NCI-H128 (cell line): Measurements from ENCODE around the gene FBXO31.
A peak's percentile ranks its signal among the peaks of the same experiment; 100 is the strongest.
"Not testable (repeated sequence)": the region's sequence is repeated elsewhere in the genome, so short reads cannot be mapped to it uniquely, and the experiment has no call there.

Experiments
- DNase-seq: peaks from one replicate; lab custom pipeline; 2025; ENCODE audit not compliant: unreplicated experiment; lab: John Stamatoyannopoulos, UW

FBXO31 gene

GRCh38 chr16:87387942-87388817 is 4.6 kb upstream of the FBXO31 start:
- peak; percentile 79 for DNase-seq

GRCh38 chr16:87384875-87385167 is 1.2 kb upstream of the FBXO31 start:
- not testable (repeated sequence) for DNase-seq

- DNase-seq = no peak
These were observed 742 bp upstream of the FBXO31 start for GRCh38 chr16:87384162-87384874.

- DNase-seq = no peak
These were observed 1.4 kb downstream of the FBXO31 start for GRCh38 chr16:87382023-87382785.

- DNase-seq = no peak
These were observed 2.7 kb downstream of the FBXO31 start for GRCh38 chr16:87380881-87381280.

- no peak for DNase-seq
These were observed 3.2 kb downstream of the FBXO31 start for GRCh38 chr16:87380403-87380802.

- not testable (repeated sequence) for DNase-seq
These were observed 4.2 kb downstream of the FBXO31 start for GRCh38 chr16:87379312-87379752.

- DNase-seq = no peak
These were observed 6.9 kb downstream of the FBXO31 start for GRCh38 chr16:87376660-87377059.

- no peak for DNase-seq
These were observed 8.0 kb downstream of the FBXO31 start for GRCh38 chr16:87375426-87376135.

GRCh38 chr16:87374313-87374712 is 9.3 kb downstream of the FBXO31 start:
- DNase-seq = no peak

- no peak for DNase-seq
These were observed 11.3 kb downstream of the FBXO31 start for GRCh38 chr16:87372305-87372704.

GRCh38 chr16:87371261-87371866 is 12.2 kb downstream of the FBXO31 start:
- no peak for DNase-seq

- DNase-seq = no peak
These were observed 13.5 kb downstream of the FBXO31 start for GRCh38 chr16:87369796-87370719.

- no peak for DNase-seq
These were observed 14.3 kb downstream of the FBXO31 start for GRCh38 chr16:87369117-87369765.

GRCh38 chr16:87368029-87368770 is 15.4 kb downstream of the FBXO31 start:
- DNase-seq = no peak

- no peak for DNase-seq
These were observed 16.0 kb downstream of the FBXO31 start for GRCh38 chr16:87367529-87367928.

GRCh38 chr16:87366930-87367329 is 16.6 kb downstream of the FBXO31 start:
- no peak for DNase-seq

GRCh38 chr16:87366288-87366687 is 17.3 kb downstream of the FBXO31 start:
- DNase-seq = no peak
